Measurements from ENCODE around the gene BUB3.

The BUB3 gene

DNA sequence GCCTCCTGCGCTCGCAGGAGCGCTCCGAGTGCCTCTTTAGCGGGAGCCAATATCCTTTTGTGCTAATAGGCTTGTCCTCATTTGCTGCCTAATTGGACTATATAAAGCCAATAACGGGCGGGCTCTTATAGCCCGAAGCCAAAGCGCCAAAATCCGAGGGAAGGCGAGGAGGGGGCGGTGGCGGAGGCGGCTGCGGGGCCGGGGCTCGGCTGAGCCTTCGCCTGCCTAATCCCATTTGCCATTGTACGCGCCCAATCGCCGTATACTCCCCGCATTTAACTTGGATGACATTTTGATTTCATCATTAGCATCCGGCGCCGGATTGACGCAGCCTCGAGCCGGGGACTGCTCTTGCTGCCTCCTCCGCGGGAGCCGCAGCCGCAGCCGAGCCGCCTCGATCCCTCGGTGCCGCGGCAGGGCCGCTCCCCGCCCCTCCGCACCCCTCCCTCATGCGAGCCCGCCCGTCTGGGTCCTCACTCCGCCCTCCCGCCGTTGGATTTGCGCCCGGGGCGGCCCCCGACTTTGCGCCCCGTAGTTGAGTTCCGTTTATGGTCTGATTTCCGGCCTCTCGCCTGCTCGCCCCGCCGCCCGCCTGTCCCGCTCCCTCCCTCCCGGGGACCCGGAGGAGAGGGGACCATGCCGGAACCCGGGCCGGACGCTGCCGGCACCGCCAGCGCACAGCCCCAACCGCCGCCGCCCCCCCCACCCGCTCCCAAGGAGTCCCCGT is 18.6 kb upstream of the BUB3 start, which contains the start of gene HMX3:
TSS of gene HMX3 (plus strand) at position 556 of the 727 bp plus-strand sequence. CDS start at position 637, 81 bp downstream.
- no peak within 1 kb of the TSS for H3K9ac ChIP-seq (ENCODE audit: low read length)
- peak within 1 kb of the TSS; percentile 55 for H3K4me3 ChIP-seq (ENCODE audit: low read length)
- no peaks in the 10 kb centered on the region for H3K36me3 ChIP-seq (ENCODE audit: control insufficient read depth, low read depth, low read length)
- peaks cover 29% of the 10 kb centered on the region for H3K4me1 ChIP-seq (ENCODE audit: control insufficient read depth, low read depth, low read length)
- peaks cover 100% of the 10 kb centered on the region for H3K27me3 ChIP-seq (ENCODE audit: control insufficient read depth, insufficient read depth, low read length)
- no peak within 1 kb of the TSS for H3K27ac ChIP-seq (ENCODE audit: low read length)
- H3K9me3 ChIP-seq (ENCODE audit: control insufficient read depth, low read depth, low read length): no peaks in the 10 kb centered on the region

- Histone ChIP-seq H3K4me1 (ENCODE audit: control insufficient read depth, low read depth, low read length) (peaks cover 29% of the 10 kb centered on the region), H3K27ac (ENCODE audit: low read length) (no peak overlapping the region)
Measured at GRCh38 chr10:123136221-123136805, 17.9 kb upstream of the BUB3 start.

GRCh38 chr10:123136806-123137642 is 17.2 kb upstream of the BUB3 start:
- peaks cover 29% of the 10 kb centered on the region for H3K4me1 ChIP-seq (ENCODE audit: control insufficient read depth, low read depth, low read length)
- peak overlapping the region; percentile 55 for H3K4me3 ChIP-seq (ENCODE audit: low read length)
- H3K27me3 ChIP-seq (ENCODE audit: control insufficient read depth, insufficient read depth, low read length): peaks cover 100% of the 10 kb centered on the region
- no peak overlapping the region for H3K9ac ChIP-seq (ENCODE audit: low read length)
- no peaks in the 10 kb centered on the region for H3K36me3 ChIP-seq (ENCODE audit: control insufficient read depth, low read depth, low read length)
- H3K27ac ChIP-seq (ENCODE audit: low read length): no peak overlapping the region
- H3K9me3 ChIP-seq (ENCODE audit: control insufficient read depth, low read depth, low read length): no peaks in the 10 kb centered on the region

More at GRCh38 chr10:123136221-123136805, 17.9 kb upstream of the BUB3 start:
- H3K9ac ChIP-seq (ENCODE audit: low read length): no peak overlapping the region
- peak overlapping the region; percentile 55 for H3K4me3 ChIP-seq (ENCODE audit: low read length)
- H3K27me3 ChIP-seq (ENCODE audit: control insufficient read depth, insufficient read depth, low read length): peaks cover 100% of the 10 kb centered on the region
- no peaks in the 10 kb centered on the region for H3K36me3 ChIP-seq (ENCODE audit: control insufficient read depth, low read depth, low read length)
- no peaks in the 10 kb centered on the region for H3K9me3 ChIP-seq (ENCODE audit: control insufficient read depth, low read depth, low read length)

DNA sequence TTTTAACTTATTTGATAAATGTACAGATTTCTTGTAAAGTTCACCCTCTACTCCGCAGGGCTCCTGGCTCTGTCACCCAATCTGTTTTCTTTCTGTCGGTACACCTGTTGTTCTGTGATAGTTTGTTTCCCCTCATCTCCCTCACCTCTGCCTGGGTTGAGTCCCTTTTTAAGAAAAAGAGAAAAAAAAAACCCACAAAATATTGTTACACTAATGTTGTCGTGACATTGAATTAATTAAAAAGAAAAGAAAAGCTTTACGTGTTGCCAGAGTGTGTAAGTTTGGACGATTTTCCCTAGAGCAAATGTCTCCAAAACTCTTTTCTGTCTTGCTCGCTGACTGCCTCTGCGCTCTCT is 15.1 kb upstream of the BUB3 start:
- no peaks in the 10 kb centered on the region for H3K9me3 ChIP-seq (ENCODE audit: control insufficient read depth, low read depth, low read length)
- H3K4me1 ChIP-seq (ENCODE audit: control insufficient read depth, low read depth, low read length): peaks cover 30% of the 10 kb centered on the region
- H3K27me3 ChIP-seq (ENCODE audit: control insufficient read depth, insufficient read depth, low read length): peaks cover 100% of the 10 kb centered on the region
- no peak overlapping the region for H3K9ac ChIP-seq (ENCODE audit: low read length)
- H3K27ac ChIP-seq (ENCODE audit: low read length): no peak overlapping the region
- no peaks in the 10 kb centered on the region for H3K36me3 ChIP-seq (ENCODE audit: control insufficient read depth, low read depth, low read length)
- H3K4me3 ChIP-seq (ENCODE audit: low read length): peak overlapping the region; percentile 26

GRCh38 chr10:123139521-123140163 is 14.6 kb upstream of the BUB3 start:
- no peak overlapping the region for H3K27ac ChIP-seq (ENCODE audit: low read length)
- no peaks in the 10 kb centered on the region for H3K9me3 ChIP-seq (ENCODE audit: control insufficient read depth, low read depth, low read length)
- peak overlapping the region; percentile 26 for H3K4me3 ChIP-seq (ENCODE audit: low read length)
- peaks cover 100% of the 10 kb centered on the region for H3K27me3 ChIP-seq (ENCODE audit: control insufficient read depth, insufficient read depth, low read length)
- peaks cover 28% of the 10 kb centered on the region for H3K4me1 ChIP-seq (ENCODE audit: control insufficient read depth, low read depth, low read length)
- no peaks in the 10 kb centered on the region for H3K36me3 ChIP-seq (ENCODE audit: control insufficient read depth, low read depth, low read length)
- H3K9ac ChIP-seq (ENCODE audit: low read length): no peak overlapping the region

DNA sequence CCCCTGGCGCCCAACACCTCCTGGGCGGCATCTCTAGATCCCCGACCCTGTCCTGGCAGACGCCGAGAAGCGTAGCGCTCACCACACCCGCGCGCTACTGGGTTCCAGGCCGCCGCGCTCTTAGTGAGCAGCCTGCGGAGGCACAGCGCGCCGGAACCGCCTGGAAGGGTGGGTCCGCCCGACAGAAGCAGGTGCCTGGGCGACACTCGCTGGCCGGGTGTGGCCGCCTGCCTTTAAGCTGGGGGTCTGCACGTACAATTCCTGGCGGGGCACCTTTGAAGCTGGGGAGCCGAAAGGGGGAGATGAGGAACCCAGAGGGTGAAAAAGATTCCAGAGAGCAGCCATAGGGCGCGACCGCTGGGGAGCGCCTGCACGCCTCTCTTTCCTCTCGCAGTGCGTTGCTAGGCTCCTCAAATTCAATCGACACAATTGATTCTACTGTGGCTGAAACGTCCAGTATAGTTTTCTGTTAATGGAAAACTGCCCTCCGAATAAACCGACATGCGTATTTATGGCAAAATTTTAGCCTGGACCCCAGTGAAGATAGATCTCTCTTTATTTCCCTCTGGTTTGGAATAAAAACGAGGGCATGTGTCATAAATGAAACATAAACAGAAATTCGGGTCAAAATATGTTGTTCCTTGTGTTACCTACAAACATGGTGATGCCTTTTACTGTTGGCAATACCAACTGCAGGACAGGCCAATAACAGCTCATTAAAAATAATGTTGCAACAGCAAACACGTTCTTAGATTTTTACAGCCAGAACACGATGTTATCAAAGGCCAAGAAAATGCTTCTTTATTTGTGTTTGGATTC is 13.8 kb upstream of the BUB3 start:
- H3K36me3 ChIP-seq (ENCODE audit: control insufficient read depth, low read depth, low read length): no peaks in the 10 kb centered on the region

GRCh38 chr10:123140983-123141390 is 13.2 kb upstream of the BUB3 start:
- Histone ChIP-seq H3K36me3 (ENCODE audit: control insufficient read depth, low read depth, low read length) (no peaks in the 10 kb centered on the region), H3K27me3 (ENCODE audit: control insufficient read depth, insufficient read depth, low read length) (peaks cover 100% of the 10 kb centered on the region), H3K9ac (ENCODE audit: low read length) (no peak overlapping the region), H3K27ac (ENCODE audit: low read length) (no peak overlapping the region), H3K4me3 (ENCODE audit: low read length) (no peak overlapping the region), H3K4me1 (ENCODE audit: control insufficient read depth, low read depth, low read length) (peaks cover 37% of the 10 kb centered on the region), H3K9me3 (ENCODE audit: control insufficient read depth, low read depth, low read length) (no peaks in the 10 kb centered on the region)

More for the DNA sequence above, 13.8 kb upstream of the BUB3 start:
- Histone ChIP-seq H3K4me3 (ENCODE audit: low read length) (peak overlapping the region; percentile 26), H3K4me1 (ENCODE audit: control insufficient read depth, low read depth, low read length) (peaks cover 32% of the 10 kb centered on the region), H3K9me3 (ENCODE audit: control insufficient read depth, low read depth, low read length) (no peaks in the 10 kb centered on the region), H3K9ac (ENCODE audit: low read length) (no peak overlapping the region), H3K27ac (ENCODE audit: low read length) (no peak overlapping the region), H3K27me3 (ENCODE audit: control insufficient read depth, insufficient read depth, low read length) (peaks cover 100% of the 10 kb centered on the region)

DNA sequence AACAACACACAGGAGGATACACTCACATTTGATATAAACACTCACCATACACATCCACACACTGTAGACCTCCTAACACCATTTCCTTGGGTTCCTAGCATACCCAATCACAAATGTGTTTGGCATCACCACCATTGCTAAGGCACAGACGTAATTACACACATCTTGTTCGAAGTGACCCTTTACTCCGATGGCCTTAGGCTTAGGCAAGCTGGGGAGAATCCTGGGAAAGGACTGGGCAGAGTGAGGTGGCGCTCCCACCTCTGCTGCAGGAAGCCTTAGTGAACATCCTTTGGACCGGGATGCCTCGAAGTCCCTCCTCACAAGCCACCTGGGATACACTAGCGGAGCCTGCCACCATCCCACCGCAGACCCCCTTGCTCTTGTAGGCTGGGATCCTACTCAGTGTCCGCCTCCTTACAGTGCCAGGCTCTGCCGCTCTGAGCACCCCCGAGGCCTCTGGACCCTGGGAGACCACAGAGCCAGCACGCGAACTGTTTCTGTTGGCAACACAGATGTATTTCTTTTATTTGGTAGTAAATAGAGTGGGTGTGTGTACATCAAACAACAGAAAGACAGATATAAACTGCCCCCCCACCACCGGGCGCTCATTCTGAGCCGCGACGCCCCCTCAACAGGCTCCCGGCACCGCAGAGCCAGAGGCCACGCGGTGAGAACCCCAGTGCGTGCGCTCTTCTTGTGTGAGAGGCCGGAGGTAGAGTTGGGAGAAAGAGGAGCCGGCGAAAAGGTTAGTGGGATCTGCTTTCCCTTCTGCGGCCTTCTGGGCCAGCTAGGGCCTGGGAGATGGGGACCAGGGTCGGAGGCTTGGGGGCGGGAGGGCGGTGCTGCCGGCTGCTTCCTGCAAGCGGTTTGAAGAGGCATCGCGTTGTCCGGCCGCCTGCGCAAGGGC is 12.2 kb upstream of the BUB3 start:
- no peak overlapping the region for H3K27ac ChIP-seq (ENCODE audit: low read length)
- no peak overlapping the region for H3K9ac ChIP-seq (ENCODE audit: low read length)
- peaks cover 100% of the 10 kb centered on the region for H3K27me3 ChIP-seq (ENCODE audit: control insufficient read depth, insufficient read depth, low read length)
- H3K9me3 ChIP-seq (ENCODE audit: control insufficient read depth, low read depth, low read length): no peaks in the 10 kb centered on the region
- H3K36me3 ChIP-seq (ENCODE audit: control insufficient read depth, low read depth, low read length): no peaks in the 10 kb centered on the region
- H3K4me3 ChIP-seq (ENCODE audit: low read length): peak overlapping the region; percentile 41
- H3K4me1 ChIP-seq (ENCODE audit: control insufficient read depth, low read depth, low read length): peaks cover 47% of the 10 kb centered on the region

GRCh38 chr10:123142701-123143161 is 11.5 kb upstream of the BUB3 start:
- peak overlapping the region; percentile 41 for H3K4me3 ChIP-seq (ENCODE audit: low read length)
- H3K36me3 ChIP-seq (ENCODE audit: control insufficient read depth, low read depth, low read length): no peaks in the 10 kb centered on the region
- peaks cover 100% of the 10 kb centered on the region for H3K27me3 ChIP-seq (ENCODE audit: control insufficient read depth, insufficient read depth, low read length)
- H3K27ac ChIP-seq (ENCODE audit: low read length): no peak overlapping the region
- peaks cover 45% of the 10 kb centered on the region for H3K4me1 ChIP-seq (ENCODE audit: control insufficient read depth, low read depth, low read length)
- H3K9me3 ChIP-seq (ENCODE audit: control insufficient read depth, low read depth, low read length): no peaks in the 10 kb centered on the region
- no peak overlapping the region for H3K9ac ChIP-seq (ENCODE audit: low read length)
